HepG2 (cell line): ENCODE data around the gene USE1. TPM values are rescaled to one million over a fixed set of nuclear protein-coding genes. Genes with fewer than 3 reads are reported as not detected.

Source experiments
- ARID3A ChIP-seq: IDR thresholded peaks from 2 replicates; pipeline ENCODE4 v1.6.1; 2012; ENCODE audit warnings: low read depth, low read length, improper control_type of control experiment
- ERF ChIP-seq: IDR thresholded peaks from 2 replicates; pipeline ENCODE4 v1.6.1; 2018; ENCODE audit warnings: missing biosample characterization, missing genetic modification reagents
- FOXJ3 ChIP-seq: sonication (generic); formaldehyde crosslinking; IDR thresholded peaks from 2 replicates; pipeline ENCODE4 v1.4.0; 2020; ENCODE audit warnings: missing genetic modification reagents, mild to moderate bottlenecking, borderline replicate concordance
- HCFC1 ChIP-seq: fragments of 150-350 bp; IDR thresholded peaks from 2 replicates; pipeline ENCODE4 v1.6.1; 2014; ENCODE audit warnings: low read depth, low read length
- IKZF4 ChIP-seq: sonication (generic); formaldehyde crosslinking; IDR thresholded peaks from 2 replicates; pipeline ENCODE4 v1.5.1; 2020; ENCODE audit warnings: borderline replicate concordance, mild to moderate bottlenecking, low read depth, missing genetic modification reagents; ENCODE audit errors: not compliant biosample characterization
- NFIC ChIP-seq: IDR thresholded peaks from 2 replicates; pipeline ENCODE4 v1.6.1; 2012; ENCODE audit warnings: mild to moderate bottlenecking, low read length, inconsistent platforms
- RAD21 ChIP-seq: fragments of 450-650 bp; formaldehyde crosslinking; IDR thresholded peaks from 2 replicates; pipeline ENCODE4 v1.5.0; 2020; ENCODE audit warnings: mild to moderate bottlenecking
- RCOR2 ChIP-seq: IDR thresholded peaks from 2 replicates; pipeline ENCODE4 v1.6.1; 2016; ENCODE audit warnings: missing biosample characterization, missing genetic modification reagents
- RXRB ChIP-seq: IDR thresholded peaks from 2 replicates; pipeline ENCODE4 v1.6.1; 2016; ENCODE audit warnings: borderline replicate concordance, missing genetic modification reagents, missing compliant biosample characterization
- SAFB2 ChIP-seq: sonication (generic); formaldehyde crosslinking; IDR thresholded peaks from 2 replicates; pipeline ENCODE4 v1.5.1; 2020; ENCODE audit warnings: missing genetic modification reagents, low read depth, mild to moderate bottlenecking, borderline replicate concordance
- TMF1 ChIP-seq: sonication (generic); formaldehyde crosslinking; IDR thresholded peaks from 2 replicates; pipeline ENCODE4 v1.8.1; 2022; ENCODE audit warnings: low read depth, missing genetic modification reagents
- U2AF2 ChIP-seq: fragments of 200-400 bp; formaldehyde crosslinking; IDR thresholded peaks from 2 replicates; pipeline ENCODE4 v1.6.1; 2017; ENCODE audit warnings: low read depth, mild to moderate bottlenecking, low read length
- ZFP41 ChIP-seq: sonication (generic); formaldehyde crosslinking; IDR thresholded peaks from 2 replicates; pipeline ENCODE4 v1.4.0; 2020; ENCODE audit warnings: mild to moderate bottlenecking, missing genetic modification reagents, borderline replicate concordance
- ZHX1 ChIP-seq: sonication (generic); formaldehyde crosslinking; IDR thresholded peaks from 2 replicates; pipeline ENCODE4 v1.8.1; 2022; ENCODE audit warnings: low read depth, mild to moderate bottlenecking, missing genetic modification reagents
- ZNF253 ChIP-seq: sonication (generic); formaldehyde crosslinking; IDR thresholded peaks from 2 replicates; pipeline ENCODE4 v1.8.0; 2022; ENCODE audit warnings: mild to moderate bottlenecking, missing genetic modification reagents, borderline replicate concordance
- ZNF773 ChIP-seq: sonication (generic); formaldehyde crosslinking; IDR thresholded peaks from 2 replicates; pipeline ENCODE4 v1.4.0; 2020; ENCODE audit warnings: missing genetic modification reagents, borderline replicate concordance
- ZNF800 ChIP-seq: sonication (generic); formaldehyde crosslinking; IDR thresholded peaks from 2 replicates; pipeline ENCODE4 v1.4.0; 2020; ENCODE audit warnings: missing genetic modification reagents
- ZZZ3 ChIP-seq: sonication (generic); formaldehyde crosslinking; IDR thresholded peaks from 2 replicates; pipeline ENCODE4 v1.4.0; 2020; ENCODE audit warnings: missing genetic modification reagents, mild to moderate bottlenecking, borderline replicate concordance
- polyA plus RNA-seq, 8 experiments: library from polyadenylated mRNA; depleted of rRNA in 3 of 8; stranded (reverse) in 7 of 8; unstranded in 1 of 8; fragments of >200 nt; fragmentation: Illumina TruSeq in 4 of 8; extraction: Trizol in 4 of 8; gene quantifications; 2 replicates each; pipeline versions ENCODE4 v1.2.1 to v1.2.3, GENCODE V29; 2011 to 2016; ENCODE audit warnings: low read depth in 4 of 8, missing spikeins in 1 of 8, mixed read lengths in 1 of 8; ENCODE audit not compliant: insufficient read depth in 1 of 8
- total RNA-seq, 5 experiments: library from RNA; depleted of rRNA; stranded (reverse); fragments of >200 nt; fragmentation: Illumina TruSeq; extraction: Trizol; gene quantifications; 2 replicates each; pipeline ENCODE4 v1.2.3, GENCODE V29; 2016; ENCODE audit warnings: low read depth in 1 of 5
- TF ChIP-seq, protein P1 (sequence below): sonication (generic); formaldehyde crosslinking; IDR thresholded peaks from 2 replicates; pipeline ENCODE4 v1.5.0; 2020; ENCODE audit warnings: mild to moderate bottlenecking, missing genetic modification reagents

The USE1 gene
- total and polyA plus RNA-seq, 2 of the 13 experiments (the other 11 are each of a cell fraction or from before 2014, with no cell fraction given): 9.9 to 17.6 TPM

GRCh38 chr19:17244618-17245534 lies 29.7 kb downstream of the USE1 start (continued):
- TF ChIP-seq ZNF800 (CRISPR knock-in tag): no peak
- TF ChIP-seq NFIC: peak; percentile 10; the same call in 1 of the 2 replicates
- no peak for TF ChIP-seq RCOR2 (CRISPR knock-in tag)
- TF ChIP-seq RAD21 (CRISPR knock-in tag): peak; percentile 19; the same call in 1 of the 2 replicates
- TF ChIP-seq RXRB: no peak
- no peak for TF ChIP-seq U2AF2
- no peak for TF ChIP-seq IKZF4
- no peak for TF ChIP-seq ZNF773 (CRISPR knock-in tag)
- TF ChIP-seq, protein P1, sequence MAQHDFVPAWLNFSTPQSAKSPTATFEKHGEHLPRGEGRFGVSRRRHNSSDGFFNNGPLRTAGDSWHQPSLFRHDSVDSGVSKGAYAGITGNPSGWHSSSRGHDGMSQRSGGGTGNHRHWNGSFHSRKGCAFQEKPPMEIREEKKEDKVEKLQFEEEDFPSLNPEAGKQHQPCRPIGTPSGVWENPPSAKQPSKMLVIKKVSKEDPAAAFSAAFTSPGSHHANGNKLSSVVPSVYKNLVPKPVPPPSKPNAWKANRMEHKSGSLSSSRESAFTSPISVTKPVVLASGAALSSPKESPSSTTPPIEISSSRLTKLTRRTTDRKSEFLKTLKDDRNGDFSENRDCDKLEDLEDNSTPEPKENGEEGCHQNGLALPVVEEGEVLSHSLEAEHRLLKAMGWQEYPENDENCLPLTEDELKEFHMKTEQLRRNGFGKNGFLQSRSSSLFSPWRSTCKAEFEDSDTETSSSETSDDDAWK (CRISPR knock-in tag): no peak
- TF ChIP-seq SAFB2 (CRISPR knock-in tag): no peak
- 0 out of 2 replicates have a peak, but pooled peaks have one; percentile 34 for TF ChIP-seq TMF1 (CRISPR knock-in tag)
- no peak for TF ChIP-seq ZFP41 (CRISPR knock-in tag)
- TF ChIP-seq HCFC1: no peak
- no peak for TF ChIP-seq ZNF253
- no peak for TF ChIP-seq ZHX1 (CRISPR knock-in tag)
- no peak for TF ChIP-seq ZZZ3 (CRISPR knock-in tag)
- TF ChIP-seq ERF (CRISPR knock-in tag): no peak
- no peak for TF ChIP-seq ARID3A
- TF ChIP-seq FOXJ3 (CRISPR knock-in tag): no peak
